ENCODE results near the gene CHRND.

The CHRND gene

GRCh38 chr2:232498452-232498851 lies 27.5 kb upstream of the CHRND start:
- TF ChIP-seq, protein P1, sequence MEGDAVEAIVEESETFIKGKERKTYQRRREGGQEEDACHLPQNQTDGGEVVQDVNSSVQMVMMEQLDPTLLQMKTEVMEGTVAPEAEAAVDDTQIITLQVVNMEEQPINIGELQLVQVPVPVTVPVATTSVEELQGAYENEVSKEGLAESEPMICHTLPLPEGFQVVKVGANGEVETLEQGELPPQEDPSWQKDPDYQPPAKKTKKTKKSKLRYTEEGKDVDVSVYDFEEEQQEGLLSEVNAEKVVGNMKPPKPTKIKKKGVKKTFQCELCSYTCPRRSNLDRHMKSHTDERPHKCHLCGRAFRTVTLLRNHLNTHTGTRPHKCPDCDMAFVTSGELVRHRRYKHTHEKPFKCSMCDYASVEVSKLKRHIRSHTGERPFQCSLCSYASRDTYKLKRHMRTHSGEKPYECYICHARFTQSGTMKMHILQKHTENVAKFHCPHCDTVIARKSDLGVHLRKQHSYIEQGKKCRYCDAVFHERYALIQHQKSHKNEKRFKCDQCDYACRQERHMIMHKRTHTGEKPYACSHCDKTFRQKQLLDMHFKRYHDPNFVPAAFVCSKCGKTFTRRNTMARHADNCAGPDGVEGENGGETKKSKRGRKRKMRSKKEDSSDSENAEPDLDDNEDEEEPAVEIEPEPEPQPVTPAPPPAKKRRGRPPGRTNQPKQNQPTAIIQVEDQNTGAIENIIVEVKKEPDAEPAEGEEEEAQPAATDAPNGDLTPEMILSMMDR (IDR thresholded peaks at IDR 0.05; ENCODE audit: borderline replicate concordance, extremely low read depth, low read length, poor library complexity, severe bottlenecking) = no peak
- no peak for TF ChIP-seq EZH2 (IDR thresholded peaks at IDR 0.05; ENCODE audit: borderline replicate concordance, low read depth, low read length, severe bottlenecking)
- Histone ChIP-seq H3K36me3 (ENCODE audit: insufficient read depth, low read length) (no peaks in the 10 kb centered on the region), H3K4me3 (ENCODE audit: low read depth in 1 of 2, low read length in 2 of 2) (no peak overlapping the region), H3K79me2 (ENCODE audit: insufficient read depth, low read length) (no peaks in the 10 kb centered on the region), H2AFZ (ENCODE audit: low read depth, low read length) (no peak overlapping the region), H3K9ac (ENCODE audit: low read depth, low read length) (no peak overlapping the region), H3K9me3 (ENCODE audit: insufficient read depth, low read length, severe bottlenecking) (no peaks in the 10 kb centered on the region), H3K27ac (ENCODE audit: low read length) (no peak overlapping the region), H4K20me1 (ENCODE audit: insufficient read depth, low read length) (no peaks in the 10 kb centered on the region; the same call in 1 of the 2 replicates), H3K4me1 (ENCODE audit: insufficient read depth, low read length) (no peaks in the 10 kb centered on the region), H3K27me3 (ENCODE audit: insufficient read depth, low read length, poor library complexity) (peaks cover 3% of the 10 kb centered on the region), H3K4me2 (ENCODE audit: insufficient read depth, low read length) (no peak overlapping the region)
- ATAC-seq (ENCODE audit: insufficient read depth, low read depth) = no peak
- DNase-seq = no peak

DNA sequence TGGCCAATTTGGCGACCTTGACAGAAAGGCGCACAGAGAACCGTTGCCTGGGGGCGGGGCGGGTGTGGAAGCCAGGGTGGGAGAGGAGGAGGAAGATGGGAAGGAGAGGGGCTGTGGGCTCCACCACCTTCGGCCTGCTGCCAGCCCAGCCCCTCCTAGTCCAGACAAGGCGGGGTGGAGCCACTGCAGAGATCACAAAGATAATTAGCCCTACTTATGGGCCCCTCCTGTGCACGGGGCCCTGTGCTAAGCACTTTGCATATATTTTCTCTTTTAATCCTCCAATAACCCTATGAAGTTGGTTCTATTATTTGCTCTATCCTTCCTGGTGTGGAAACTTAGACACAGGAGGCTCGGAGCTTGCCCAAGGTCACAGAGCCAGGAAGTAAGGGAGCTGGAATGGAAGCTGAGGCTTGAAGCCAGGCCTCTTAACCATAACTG lies 24.6 kb upstream of the CHRND start:
- Histone ChIP-seq H3K4me3 (ENCODE audit: low read depth in 1 of 2, low read length in 2 of 2) (no peak overlapping the region), H4K20me1 (ENCODE audit: insufficient read depth, low read length) (no peaks in the 10 kb centered on the region), H3K9ac (ENCODE audit: low read depth, low read length) (no peak overlapping the region), H3K4me2 (ENCODE audit: insufficient read depth, low read length) (no peak overlapping the region), H3K27me3 (ENCODE audit: insufficient read depth, low read length, poor library complexity) (peaks cover 18% of the 10 kb centered on the region), H3K9me3 (ENCODE audit: insufficient read depth, low read length, severe bottlenecking) (no peaks in the 10 kb centered on the region), H3K36me3 (ENCODE audit: insufficient read depth, low read length) (no peaks in the 10 kb centered on the region), H3K79me2 (ENCODE audit: insufficient read depth, low read length) (no peaks in the 10 kb centered on the region), H2AFZ (ENCODE audit: low read depth, low read length) (no peak overlapping the region), H3K27ac (ENCODE audit: low read length) (no peak overlapping the region), H3K4me1 (ENCODE audit: insufficient read depth, low read length) (no peaks in the 10 kb centered on the region)
- no peak for ATAC-seq (ENCODE audit: insufficient read depth, low read depth)
- TF ChIP-seq, protein P1 (IDR thresholded peaks at IDR 0.05; ENCODE audit: borderline replicate concordance, extremely low read depth, low read length, poor library complexity, severe bottlenecking) = no peak
- DNase-seq = no peak

- no peak overlapping the region for H3K9ac ChIP-seq (ENCODE audit: low read depth, low read length)
- no peak for DNase-seq
- H3K27ac ChIP-seq (ENCODE audit: low read length) = no peak overlapping the region
- ATAC-seq (ENCODE audit: insufficient read depth, low read depth) = no peak
- no peak overlapping the region for H3K4me3 ChIP-seq (ENCODE audit: low read depth in 1 of 2, low read length in 2 of 2)
- H3K9me3 ChIP-seq (ENCODE audit: insufficient read depth, low read length, severe bottlenecking) = no peaks in the 10 kb centered on the region
- H3K4me1 ChIP-seq (ENCODE audit: insufficient read depth, low read length) = no peaks in the 10 kb centered on the region
- H3K79me2 ChIP-seq (ENCODE audit: insufficient read depth, low read length) = no peaks in the 10 kb centered on the region
- H3K36me3 ChIP-seq (ENCODE audit: insufficient read depth, low read length) = no peaks in the 10 kb centered on the region
- peaks cover 18% of the 10 kb centered on the region for H3K27me3 ChIP-seq (ENCODE audit: insufficient read depth, low read length, poor library complexity)
- no peaks in the 10 kb centered on the region for H4K20me1 ChIP-seq (ENCODE audit: insufficient read depth, low read length)
- H2AFZ ChIP-seq (ENCODE audit: low read depth, low read length) = no peak overlapping the region
- H3K4me2 ChIP-seq (ENCODE audit: insufficient read depth, low read length) = no peak overlapping the region
- TF ChIP-seq EZH2 (IDR thresholded peaks at IDR 0.05; ENCODE audit: borderline replicate concordance, low read depth, low read length, severe bottlenecking) = no peak
- TF ChIP-seq, protein P1 (IDR thresholded peaks at IDR 0.05; ENCODE audit: borderline replicate concordance, extremely low read depth, low read length, poor library complexity, severe bottlenecking) = no peak
Measured at GRCh38 chr2:232501794-232502390, 24.1 kb upstream of the CHRND start.
